ENCODE measurements around the gene C1QA. TPM values are rescaled to one million over a fixed set of nuclear protein-coding genes. Genes with fewer than 3 reads are reported as not detected.

The C1QA gene
- polyA plus RNA-seq, 1 donor (not counting 4 experiments of a cell fraction or from before 2014, with no cell fraction given), result not detected

DNA sequence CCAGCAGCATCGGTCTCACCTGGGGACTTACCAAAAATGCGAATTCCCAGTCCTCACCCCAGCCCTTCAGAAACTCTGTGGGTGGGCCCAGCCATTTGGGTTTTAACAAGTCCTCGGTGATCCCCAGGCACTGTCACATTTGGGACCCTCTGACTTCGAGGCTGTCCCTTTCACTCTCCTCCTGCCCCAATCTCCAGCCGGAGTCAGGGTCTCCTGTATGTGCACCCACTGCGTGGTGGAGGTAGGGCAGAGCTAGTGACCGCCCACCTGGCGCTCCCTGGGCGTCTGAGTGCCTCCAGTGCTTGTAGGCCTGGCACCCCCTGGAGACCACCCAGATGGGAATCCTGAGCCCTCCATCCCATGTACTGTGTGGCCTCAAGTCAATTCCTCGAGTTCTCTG, 42.0 kb upstream of the C1QA start:
- no peaks in the 10 kb centered on the region for H3K4me1 ChIP-seq (ENCODE audit: control insufficient read depth, extremely low read depth, insufficient read depth, low read length)
- DNase-seq (ENCODE audit: low read depth, low spot score), result no peak
- no peaks in the 10 kb centered on the region for H3K36me3 ChIP-seq (ENCODE audit: control insufficient read depth in 2 of 2, extremely low read depth in 1 of 2, insufficient read depth in 2 of 2, low read length in 2 of 2)
- H3K4me2 ChIP-seq (ENCODE audit: control insufficient read depth, extremely low read depth, insufficient read depth, low read depth, low read length), result no peak overlapping the region
- no peaks in the 10 kb centered on the region for H3K9me1 ChIP-seq (ENCODE audit: control insufficient read depth, extremely low read depth, insufficient read depth, low read length)
- H3K79me2 ChIP-seq (ENCODE audit: control insufficient read depth, insufficient read depth, low read length), result no peaks in the 10 kb centered on the region
- H3K9ac ChIP-seq (ENCODE audit: control insufficient read depth, extremely low read depth, insufficient read depth, low read length), result no peak overlapping the region
- H4K20me1 ChIP-seq (ENCODE audit: control insufficient read depth, extremely low read depth, insufficient read depth, low read length), result no peaks in the 10 kb centered on the region
- H3K4me3 ChIP-seq (ENCODE audit: control insufficient read depth in 2 of 3, extremely low read depth in 1 of 3, insufficient read depth in 2 of 3, low read depth in 1 of 3, low read length in 3 of 3), result no peak overlapping the region
- dilution Hi-C loops (cut with MboI; ENCODE audit: extremely low pct_ligation_motif_present, low sequenced_read_pairs), result no loop called here
- no peaks in the 10 kb centered on the region for H3K9me3 ChIP-seq (ENCODE audit: control insufficient read depth, low read depth, low read length)
- H3K27ac ChIP-seq (ENCODE audit: control insufficient read depth, insufficient read depth, low read length), result no peak overlapping the region
- no peak overlapping the region for H2AFZ ChIP-seq (ENCODE audit: control insufficient read depth, low read length)
- TF ChIP-seq, protein P1, sequence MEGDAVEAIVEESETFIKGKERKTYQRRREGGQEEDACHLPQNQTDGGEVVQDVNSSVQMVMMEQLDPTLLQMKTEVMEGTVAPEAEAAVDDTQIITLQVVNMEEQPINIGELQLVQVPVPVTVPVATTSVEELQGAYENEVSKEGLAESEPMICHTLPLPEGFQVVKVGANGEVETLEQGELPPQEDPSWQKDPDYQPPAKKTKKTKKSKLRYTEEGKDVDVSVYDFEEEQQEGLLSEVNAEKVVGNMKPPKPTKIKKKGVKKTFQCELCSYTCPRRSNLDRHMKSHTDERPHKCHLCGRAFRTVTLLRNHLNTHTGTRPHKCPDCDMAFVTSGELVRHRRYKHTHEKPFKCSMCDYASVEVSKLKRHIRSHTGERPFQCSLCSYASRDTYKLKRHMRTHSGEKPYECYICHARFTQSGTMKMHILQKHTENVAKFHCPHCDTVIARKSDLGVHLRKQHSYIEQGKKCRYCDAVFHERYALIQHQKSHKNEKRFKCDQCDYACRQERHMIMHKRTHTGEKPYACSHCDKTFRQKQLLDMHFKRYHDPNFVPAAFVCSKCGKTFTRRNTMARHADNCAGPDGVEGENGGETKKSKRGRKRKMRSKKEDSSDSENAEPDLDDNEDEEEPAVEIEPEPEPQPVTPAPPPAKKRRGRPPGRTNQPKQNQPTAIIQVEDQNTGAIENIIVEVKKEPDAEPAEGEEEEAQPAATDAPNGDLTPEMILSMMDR (optimal IDR thresholded peaks at IDR 0.05 in 1 of 3, IDR thresholded peaks at IDR 0.05 in 1 of 3, conservative IDR thresholded peaks at IDR 0.05 in 1 of 3; ENCODE audit: extremely low read depth in 1 of 3, insufficient read depth in 2 of 3, low read length in 3 of 3), result no peak
- FAIRE-seq, result no peak
- H3K27me3 ChIP-seq (ENCODE audit: control insufficient read depth, extremely low read depth, insufficient read depth, low read length), result peaks cover 39% of the 10 kb centered on the region

DNA sequence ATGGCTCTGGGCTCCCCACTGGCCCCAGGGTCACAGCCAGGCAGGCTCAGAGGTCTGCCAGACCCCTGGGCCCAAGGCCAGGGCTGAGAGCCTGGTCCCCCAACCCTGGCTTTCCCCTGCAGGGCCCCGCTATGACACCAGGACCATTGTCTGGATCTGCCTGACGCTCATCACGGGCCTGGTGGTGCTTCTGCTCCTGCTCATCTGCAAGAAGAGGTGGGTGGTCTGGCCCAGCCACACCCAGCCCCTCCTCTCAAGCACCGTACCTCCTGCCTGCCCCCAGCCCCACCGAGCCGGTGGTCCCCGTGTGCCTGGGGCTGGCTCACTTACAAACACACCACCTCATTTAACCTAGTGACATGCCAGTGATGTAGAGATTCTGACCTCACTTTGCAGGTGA, 41.3 kb upstream of the C1QA start:
- Histone ChIP-seq H3K4me1 (ENCODE audit: control insufficient read depth, extremely low read depth, insufficient read depth, low read length) (no peaks in the 10 kb centered on the region), H3K27ac (ENCODE audit: control insufficient read depth, insufficient read depth, low read length) (no peak overlapping the region), H3K9me3 (ENCODE audit: control insufficient read depth, low read depth, low read length) (no peaks in the 10 kb centered on the region), H3K4me2 (ENCODE audit: control insufficient read depth, extremely low read depth, insufficient read depth, low read depth, low read length) (no peak overlapping the region), H3K79me2 (ENCODE audit: control insufficient read depth, insufficient read depth, low read length) (no peaks in the 10 kb centered on the region), H3K9me1 (ENCODE audit: control insufficient read depth, extremely low read depth, insufficient read depth, low read length) (no peaks in the 10 kb centered on the region), H3K9ac (ENCODE audit: control insufficient read depth, extremely low read depth, insufficient read depth, low read length) (no peak overlapping the region), H2AFZ (ENCODE audit: control insufficient read depth, low read length) (no peak overlapping the region), H3K4me3 (ENCODE audit: control insufficient read depth in 2 of 3, extremely low read depth in 1 of 3, insufficient read depth in 2 of 3, low read depth in 1 of 3, low read length in 3 of 3) (no peak overlapping the region), H4K20me1 (ENCODE audit: control insufficient read depth, extremely low read depth, insufficient read depth, low read length) (no peaks in the 10 kb centered on the region), H3K36me3 (ENCODE audit: control insufficient read depth in 2 of 2, extremely low read depth in 1 of 2, insufficient read depth in 2 of 2, low read length in 2 of 2) (no peaks in the 10 kb centered on the region), H3K27me3 (ENCODE audit: control insufficient read depth, extremely low read depth, insufficient read depth, low read length) (peaks cover 39% of the 10 kb centered on the region)
- dilution Hi-C loops (cut with MboI; ENCODE audit: extremely low pct_ligation_motif_present, low sequenced_read_pairs), result no loop called here
- no peak for FAIRE-seq
- DNase-seq (ENCODE audit: low read depth, low spot score), result no peak
- TF ChIP-seq, protein P1 (optimal IDR thresholded peaks at IDR 0.05 in 1 of 3, IDR thresholded peaks at IDR 0.05 in 1 of 3, conservative IDR thresholded peaks at IDR 0.05 in 1 of 3; ENCODE audit: extremely low read depth in 1 of 3, insufficient read depth in 2 of 3, low read length in 3 of 3), result no peak
- TF ChIP-seq EZH2 (IDR thresholded peaks at IDR 0.05; ENCODE audit: low read length), result no peak

Measured in keratinocyte (primary cell).